Esophagus (tissue), 2 donors: ENCODE data around the gene CBFA2T2. TPM values are rescaled to one million over a fixed set of nuclear protein-coding genes. Genes with fewer than 3 reads are reported as not detected.

ENCODE experiments used
- H3K27ac ChIP-seq, 2 donors: one replicate each; pipeline ENCODE4 v1.5.1; 2013; ENCODE audit warnings: low read depth in 2 of 2, mild to moderate bottlenecking in 2 of 2, inconsistent platforms in 1 of 2, low read length in 1 of 2, moderate library complexity in 1 of 2
- H3K27me3 ChIP-seq, 2 donors: one replicate each; pipeline ENCODE4 v1.6.1; 2013; ENCODE audit warnings: low read length in 2 of 2, control low read depth in 1 of 2, mild to moderate bottlenecking in 1 of 2; ENCODE audit not compliant: insufficient read depth in 2 of 2, control insufficient read depth in 1 of 2
- H3K36me3 ChIP-seq, 2 donors: one replicate each; pipeline ENCODE4 v1.6.1; 2013; ENCODE audit warnings: low read length in 1 of 2; ENCODE audit not compliant: control insufficient read depth in 2 of 2, insufficient read depth in 2 of 2
- H3K4me1 ChIP-seq, 2 donors: one replicate each; pipeline ENCODE4 v1.6.1; 2013; ENCODE audit warnings: low read length in 1 of 2; ENCODE audit not compliant: control insufficient read depth in 2 of 2, insufficient read depth in 2 of 2
- H3K4me3 ChIP-seq, 2 donors: one replicate each; pipeline ENCODE4 v1.5.1; 2013; ENCODE audit warnings: low read length in 2 of 2, mild to moderate bottlenecking in 2 of 2, low read depth in 1 of 2, moderate library complexity in 1 of 2
- H3K9me3 ChIP-seq, 2 donors: one replicate each; pipeline ENCODE4 v1.6.1; 2013; ENCODE audit warnings: mild to moderate bottlenecking in 2 of 2, low read depth in 1 of 2, low read length in 1 of 2, moderate library complexity in 1 of 2; ENCODE audit not compliant: control insufficient read depth in 2 of 2, insufficient read depth in 1 of 2
- WGBS, 2 donors: extraction: QIAGEN DNeasy Blood & Tissue Kit; methylation state at CpG; one replicate each; pipeline ENCODE4 v1.1.7; 2013; 5-methylcytosine and 5-hydroxymethylcytosine counted together
- polyA plus RNA-seq, 2 donors: library from polyadenylated mRNA; stranded (reverse); fragments of 200-250 nt; gene quantifications; one replicate each; pipeline ENCODE4 v1.2.3, GENCODE V29; 2013
- donor health status: healthy with polysubstance abuse.
- donor health status: Bipolar disorder and iron deficiency.

CBFA2T2 gene
- polyA plus RNA-seq, 2 donors = 4.7 to 8.5 TPM

GRCh38 chr20:33686100-33686983, 196.4 kb downstream of the CBFA2T2 start, which contains the start of gene E2F1:
Gene E2F1 (minus strand): TSS chr20:33686385. CDS start chr20:33686264, 121 bp downstream.
- no peaks in the 10 kb centered on the region for H3K9me3 ChIP-seq
- no peaks in the 10 kb centered on the region for H3K36me3 ChIP-seq
- peak within 1 kb of the TSS; percentile 53 to 80 for H3K4me3 ChIP-seq
- H3K4me1 ChIP-seq = peaks cover 2 to 9% of the 10 kb centered on the region in 2 donors
- H3K27me3 ChIP-seq = no peaks in the 10 kb centered on the region
- H3K27ac ChIP-seq = peak within 1 kb of the TSS; percentile 80 to 92
- 2% methylated on average over 54 to 101 of the region's 101 CpGs for WGBS, 2 donors

GRCh38 chr20:33686984-33687366, 197.1 kb downstream of the CBFA2T2 start:
- peak overlapping the region in 1 of 2 donors; percentile 61 for H3K27ac ChIP-seq
- no peaks in the 10 kb centered on the region for H3K27me3 ChIP-seq

GRCh38 chr20:33687370-33687915, 197.5 kb downstream of the CBFA2T2 start:
- H3K36me3 ChIP-seq = no peaks in the 10 kb centered on the region
- H3K9me3 ChIP-seq = no peaks in the 10 kb centered on the region
- no peak overlapping the region for H3K27ac ChIP-seq
- H3K27me3 ChIP-seq = no peaks in the 10 kb centered on the region
- 81 to 82% methylated on average over 8 of the region's 8 CpGs for WGBS, 2 donors
- H3K4me3 ChIP-seq = no peak overlapping the region
- peaks cover 2 to 9% of the 10 kb centered on the region in 2 donors for H3K4me1 ChIP-seq

More at GRCh38 chr20:33686984-33687366, 197.1 kb downstream of the CBFA2T2 start:
- H3K36me3 ChIP-seq = no peaks in the 10 kb centered on the region
- H3K9me3 ChIP-seq = no peaks in the 10 kb centered on the region
- no peak overlapping the region for H3K4me3 ChIP-seq
- 77 to 79% methylated on average over 14 of the region's 14 CpGs for WGBS, 2 donors
- peaks cover 2 to 9% of the 10 kb centered on the region in 2 donors for H3K4me1 ChIP-seq

GRCh38 chr20:33687993-33688937, 198.4 kb downstream of the CBFA2T2 start:
- Histone ChIP-seq H3K36me3 (no peaks in the 10 kb centered on the region), H3K4me3 (no peak overlapping the region), H3K27me3 (no peaks in the 10 kb centered on the region), H3K9me3 (no peaks in the 10 kb centered on the region), H3K27ac (no peak overlapping the region), H3K4me1 (peaks cover 2 to 9% of the 10 kb centered on the region in 2 donors)
- WGBS, 2 donors = 88 to 96% methylated on average over 3 of the region's 3 CpGs

- Histone ChIP-seq H3K4me3 (no peak overlapping the region), H3K9me3 (no peaks in the 10 kb centered on the region), H3K4me1 (peaks cover 2 to 9% of the 10 kb centered on the region in 2 donors), H3K27ac (no peak overlapping the region), H3K36me3 (no peaks in the 10 kb centered on the region), H3K27me3 (no peaks in the 10 kb centered on the region)
- 74 to 89% methylated on average over 3 of the region's 3 CpGs for WGBS, 2 donors
Observed at GRCh38 chr20:33688938-33689424, 199.1 kb downstream of the CBFA2T2 start.

GRCh38 chr20:33689493-33689892, 199.6 kb downstream of the CBFA2T2 start:
- no peaks in the 10 kb centered on the region for H3K9me3 ChIP-seq
- H3K4me1 ChIP-seq = peaks cover 2 to 9% of the 10 kb centered on the region in 2 donors
- H3K36me3 ChIP-seq = no peaks in the 10 kb centered on the region
- no peaks in the 10 kb centered on the region for H3K27me3 ChIP-seq
- no peak overlapping the region for H3K27ac ChIP-seq
- 97 to 100% methylated on average over 1 of the region's 1 CpG for WGBS, 2 donors
- H3K4me3 ChIP-seq = no peak overlapping the region

- WGBS, 2 donors = 46 to 61% methylated on average over 4 of the region's 4 CpGs
- H3K36me3 ChIP-seq = no peaks in the 10 kb centered on the region
Observed at GRCh38 chr20:33689973-33690372, 200.1 kb downstream of the CBFA2T2 start.

GRCh38 chr20:33693289-33693688, 203.4 kb downstream of the CBFA2T2 start:
- 79 to 84% methylated on average over 5 of the region's 5 CpGs for WGBS, 2 donors
- no peaks in the 10 kb centered on the region for H3K9me3 ChIP-seq
- no peak overlapping the region for H3K27ac ChIP-seq
- H3K36me3 ChIP-seq = no peaks in the 10 kb centered on the region
- H3K4me3 ChIP-seq = no peak overlapping the region
- H3K4me1 ChIP-seq = no peaks in the 10 kb centered on the region
- no peaks in the 10 kb centered on the region for H3K27me3 ChIP-seq

More at GRCh38 chr20:33689973-33690372, 200.1 kb downstream of the CBFA2T2 start:
- Histone ChIP-seq H3K27ac (no peak overlapping the region), H3K27me3 (no peaks in the 10 kb centered on the region), H3K4me3 (no peak overlapping the region), H3K4me1 (peaks cover 2 to 9% of the 10 kb centered on the region in 2 donors), H3K9me3 (no peaks in the 10 kb centered on the region)
